Heart left ventricle (tissue), 13 donors: ENCODE measurements around the gene ZNF324B.

Experiments used
- POLR2A ChIP-seq, 2 donors: fragments of 450-650 bp; IDR thresholded peaks; one replicate each; pipeline ENCODE4 v1.6.1; 2017; ENCODE audit warnings: antibody characterized with exemption in 2 of 2, mild to moderate bottlenecking in 2 of 2, moderate library complexity in 2 of 2
- TF ChIP-seq, protein P1 (sequence below), 12 donors: fragments of 200-600 bp; sonication (generic) in 4 of 12; IDR thresholded peaks; one replicate each; pipeline versions ENCODE4 v1.5.0 to v1.8.0; 2018 to 2022; ENCODE audit warnings: antibody characterized with exemption in 12 of 12, mild to moderate bottlenecking in 5 of 12
- donor health status: ischemic (EF 13 %, LVEDD 7.1; RV severe dilation, severe dysfunction).
- donor health status: DM: no; HTN: yes; CAD: no.
- donor health status: DM: no; HTN: no; CAD: no.
- donor health status: ischemic (EF 25% LVEDD 6.9; RV normal size, moderate dysfunction).
- donor health status: ischemic (EF 25% LVEDD 5.7; RV mildly dilated, moderate dysfunction).
- donor health status: ischemic (EF 35%, LVEDD 5.7; RV mildly dilated, moderate dysfunction).
- donor health status: nonischemic (EF 11% LVEDD 7.7; RV severe dilation, severe dysfunction).
- donor health status: DM: yes; HTN: yes; CAD: no.
- donor health status: PGD.
- donor health status: ischemic (EF 29% LVEDD 5.4; RV normal size, mild dysfunction).
- donor health status: nonischemic (EF 23%, LVEDD 6.1; RV moderate dilation, normal function).

DNA sequence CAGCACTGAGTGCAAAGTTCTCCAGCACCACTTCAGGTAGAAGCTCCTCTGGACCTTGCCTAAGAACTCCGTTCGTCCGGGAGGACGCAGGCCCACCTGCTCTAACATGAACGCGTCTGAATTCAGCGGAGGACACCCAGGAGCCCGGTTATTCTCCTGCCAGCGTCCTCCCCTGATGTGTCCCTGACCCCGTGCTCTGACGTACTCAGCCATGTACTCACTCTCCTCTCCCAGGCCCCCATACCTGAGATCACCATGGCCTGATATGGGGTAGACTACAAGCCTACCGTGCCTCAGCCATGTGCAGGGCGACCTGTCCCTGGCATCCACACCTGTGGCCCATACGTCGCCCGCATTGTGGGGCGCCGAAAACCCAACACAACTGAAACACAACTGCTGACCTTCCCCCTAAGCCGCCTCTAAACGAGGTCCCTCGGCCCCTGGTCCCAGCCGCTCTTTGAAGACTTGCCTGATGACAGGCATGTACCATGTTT is 43.7 kb upstream of the ZNF324B start:
- TF ChIP-seq, protein P1, sequence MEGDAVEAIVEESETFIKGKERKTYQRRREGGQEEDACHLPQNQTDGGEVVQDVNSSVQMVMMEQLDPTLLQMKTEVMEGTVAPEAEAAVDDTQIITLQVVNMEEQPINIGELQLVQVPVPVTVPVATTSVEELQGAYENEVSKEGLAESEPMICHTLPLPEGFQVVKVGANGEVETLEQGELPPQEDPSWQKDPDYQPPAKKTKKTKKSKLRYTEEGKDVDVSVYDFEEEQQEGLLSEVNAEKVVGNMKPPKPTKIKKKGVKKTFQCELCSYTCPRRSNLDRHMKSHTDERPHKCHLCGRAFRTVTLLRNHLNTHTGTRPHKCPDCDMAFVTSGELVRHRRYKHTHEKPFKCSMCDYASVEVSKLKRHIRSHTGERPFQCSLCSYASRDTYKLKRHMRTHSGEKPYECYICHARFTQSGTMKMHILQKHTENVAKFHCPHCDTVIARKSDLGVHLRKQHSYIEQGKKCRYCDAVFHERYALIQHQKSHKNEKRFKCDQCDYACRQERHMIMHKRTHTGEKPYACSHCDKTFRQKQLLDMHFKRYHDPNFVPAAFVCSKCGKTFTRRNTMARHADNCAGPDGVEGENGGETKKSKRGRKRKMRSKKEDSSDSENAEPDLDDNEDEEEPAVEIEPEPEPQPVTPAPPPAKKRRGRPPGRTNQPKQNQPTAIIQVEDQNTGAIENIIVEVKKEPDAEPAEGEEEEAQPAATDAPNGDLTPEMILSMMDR (IDR thresholded peaks at IDR 0.05), result no peak
- no peak for TF ChIP-seq POLR2A (IDR thresholded peaks at IDR 0.05)
